ENCODE data around the gene RAB35.

RAB35 gene

GRCh38 chr12:120079411-120080400, 36.8 kb downstream of the RAB35 start:
- no peaks in the 10 kb centered on the region for H3K9me3 ChIP-seq (ENCODE audit: control insufficient read depth, insufficient read depth, low read length)
- H3K4me1 ChIP-seq (ENCODE audit: control insufficient read depth, low read length): no peaks in the 10 kb centered on the region
- H3F3A ChIP-seq (ENCODE audit: control insufficient read depth, insufficient read depth): no peaks in the 10 kb centered on the region
- no peak overlapping the region for H3K27ac ChIP-seq (ENCODE audit: low read depth, low read length)
- no peaks in the 10 kb centered on the region for H4K20me1 ChIP-seq (ENCODE audit: control insufficient read depth, insufficient read depth, low read depth, low read length)
- no peak overlapping the region for H3K4me3 ChIP-seq (ENCODE audit: low read length)
- H3K4me2 ChIP-seq (ENCODE audit: low read length): no peak overlapping the region
- no peaks in the 10 kb centered on the region for H3K79me2 ChIP-seq (ENCODE audit: control insufficient read depth, low read length)
- no peaks in the 10 kb centered on the region for H3K9me2 ChIP-seq (replicated peaks; ENCODE audit: control insufficient read depth, low read length)
- H3K36me3 ChIP-seq (ENCODE audit: control insufficient read depth, low read length): no peaks in the 10 kb centered on the region
- TF ChIP-seq EZH2phosphoT487 (IDR thresholded peaks at IDR 0.05; ENCODE audit: borderline replicate concordance, low read length) (no peak), CTCF (IDR thresholded peaks at IDR 0.05; ENCODE audit: low read depth, low read length, poor library complexity, severe bottlenecking) (no peak)
- H3K27me3 ChIP-seq (ENCODE audit: control insufficient read depth, low read length): no peaks in the 10 kb centered on the region

GRCh38 chr12:120078868-120079267, 37.7 kb downstream of the RAB35 start:
- TF ChIP-seq EZH2phosphoT487 (IDR thresholded peaks at IDR 0.05; ENCODE audit: borderline replicate concordance, low read length): no peak
- no peak for TF ChIP-seq CTCF (IDR thresholded peaks at IDR 0.05; ENCODE audit: low read depth, low read length, poor library complexity, severe bottlenecking)
- Histone ChIP-seq H3K9me2 (replicated peaks; ENCODE audit: control insufficient read depth, low read length) (no peaks in the 10 kb centered on the region), H3K9me3 (ENCODE audit: control insufficient read depth, insufficient read depth, low read length) (no peaks in the 10 kb centered on the region), H3K36me3 (ENCODE audit: control insufficient read depth, low read length) (no peaks in the 10 kb centered on the region), H3K27me3 (ENCODE audit: control insufficient read depth, low read length) (no peaks in the 10 kb centered on the region), H3F3A (ENCODE audit: control insufficient read depth, insufficient read depth) (no peaks in the 10 kb centered on the region), H3K79me2 (ENCODE audit: control insufficient read depth, low read length) (no peaks in the 10 kb centered on the region), H3K4me2 (ENCODE audit: low read length) (no peak overlapping the region), H4K20me1 (ENCODE audit: control insufficient read depth, insufficient read depth, low read depth, low read length) (no peaks in the 10 kb centered on the region), H3K27ac (ENCODE audit: low read depth, low read length) (no peak overlapping the region), H3K4me1 (ENCODE audit: control insufficient read depth, low read length) (no peaks in the 10 kb centered on the region), H3K4me3 (ENCODE audit: low read length) (no peak overlapping the region)

- Histone ChIP-seq H3K9me2 (replicated peaks; ENCODE audit: control insufficient read depth, low read length) (no peaks in the 10 kb centered on the region), H3K79me2 (ENCODE audit: control insufficient read depth, low read length) (no peaks in the 10 kb centered on the region), H3F3A (ENCODE audit: control insufficient read depth, insufficient read depth) (no peaks in the 10 kb centered on the region), H3K9me3 (ENCODE audit: control insufficient read depth, insufficient read depth, low read length) (no peaks in the 10 kb centered on the region), H3K4me3 (ENCODE audit: low read length) (no peak overlapping the region), H4K20me1 (ENCODE audit: control insufficient read depth, insufficient read depth, low read depth, low read length) (no peaks in the 10 kb centered on the region), H3K27me3 (ENCODE audit: control insufficient read depth, low read length) (no peaks in the 10 kb centered on the region), H3K4me2 (ENCODE audit: low read length) (no peak overlapping the region), H3K27ac (ENCODE audit: low read depth, low read length) (no peak overlapping the region), H3K36me3 (ENCODE audit: control insufficient read depth, low read length) (no peaks in the 10 kb centered on the region), H3K4me1 (ENCODE audit: control insufficient read depth, low read length) (no peaks in the 10 kb centered on the region)
- TF ChIP-seq EZH2phosphoT487 (IDR thresholded peaks at IDR 0.05; ENCODE audit: borderline replicate concordance, low read length) (no peak), CTCF (IDR thresholded peaks at IDR 0.05; ENCODE audit: low read depth, low read length, poor library complexity, severe bottlenecking) (no peak)
These were observed 39.3 kb downstream of the RAB35 start for GRCh38 chr12:120077260-120077659.
